GM12875 (cell line): ENCODE results near the gene HS6ST3.

ENCODE experiments used
- H3K4me3 ChIP-seq: one replicate; pipeline ENCODE4 v1.5.1; 2011; ENCODE audit warnings: low read depth, low read length, control low read depth
- CTCF ChIP-seq: IDR thresholded peaks from 2 replicates; pipeline ENCODE4 v1.5.1; 2011; ENCODE audit warnings: low read depth, mild to moderate bottlenecking, control low read depth, inconsistent platforms, low read length, moderate library complexity, borderline replicate concordance; ENCODE audit not compliant: insufficient read depth

Gene HS6ST3

GRCh38 chr13:96730676-96731075, 640.8 kb downstream of the HS6ST3 start:
- no peak overlapping the region for H3K4me3 ChIP-seq
- TF ChIP-seq CTCF = no peak

- TF ChIP-seq CTCF = no peak
- no peak overlapping the region for H3K4me3 ChIP-seq
Measured at GRCh38 chr13:96734499-96734898, 644.6 kb downstream of the HS6ST3 start.

GRCh38 chr13:96741779-96742178, 651.9 kb downstream of the HS6ST3 start:
- no peak overlapping the region for H3K4me3 ChIP-seq
- no peak for TF ChIP-seq CTCF

GRCh38 chr13:96743296-96744089, 653.6 kb downstream of the HS6ST3 start:
- no peak for TF ChIP-seq CTCF
- H3K4me3 ChIP-seq = no peak overlapping the region

- no peak for TF ChIP-seq CTCF
- no peak overlapping the region for H3K4me3 ChIP-seq
Measured at GRCh38 chr13:96744367-96745331, 654.7 kb downstream of the HS6ST3 start.

GRCh38 chr13:96746886-96747285, 657.0 kb downstream of the HS6ST3 start:
- TF ChIP-seq CTCF = no peak
- H3K4me3 ChIP-seq = no peak overlapping the region
